Smooth muscle cell (in vitro differentiated cells): Measurements from ENCODE around the gene ZNF3. TPM values are rescaled to one million over a fixed set of nuclear protein-coding genes. Genes with fewer than 3 reads are reported as not detected.

Experiments
- DNase-seq: peaks from one replicate; lab custom pipeline; 2025; ENCODE audit not compliant: unreplicated experiment; lab: John Stamatoyannopoulos, UW
- H2AFZ ChIP-seq: fragments of 200-600 bp; sonication (generic); 2 replicates; pipeline ENCODE4 v1.6.0; 2016; ENCODE audit warnings: antibody characterized with exemption, low read depth, mild to moderate bottlenecking
- H3F3A ChIP-seq: fragments of 200-600 bp; sonication (generic); 2 replicates; pipeline ENCODE4 v1.6.0; 2017; ENCODE audit warnings: antibody characterized with exemption, low read depth
- H3K27ac ChIP-seq: fragments of 200-600 bp; sonication (generic); 2 replicates; pipeline ENCODE4 v1.5.1; 2016; ENCODE audit warnings: low read depth, mild to moderate bottlenecking
- H3K27me3 ChIP-seq: fragments of 200-600 bp; sonication (generic); 2 replicates; pipeline ENCODE4 v1.6.1; 2016; ENCODE audit warnings: low read depth, mild to moderate bottlenecking
- H3K36me3 ChIP-seq: fragments of 200-600 bp; sonication (generic); 2 replicates; pipeline ENCODE4 v1.5.1; 2016; ENCODE audit warnings: low read depth
- H3K4me1 ChIP-seq: fragments of 200-600 bp; sonication (generic); 2 replicates; pipeline ENCODE4 v1.5.1; 2016; ENCODE audit warnings: low read depth
- H3K4me2 ChIP-seq: fragments of 200-600 bp; sonication (generic); 2 replicates; pipeline ENCODE4 v1.6.0; 2016; ENCODE audit warnings: mild to moderate bottlenecking
- H3K4me3 ChIP-seq: fragments of 200-600 bp; sonication (generic); 2 replicates; pipeline ENCODE4 v1.5.1; 2016; ENCODE audit warnings: mild to moderate bottlenecking
- H3K79me2 ChIP-seq: fragments of 200-600 bp; sonication (generic); 2 replicates; pipeline ENCODE4 v1.6.0; 2016; ENCODE audit warnings: low read depth, mild to moderate bottlenecking
- H3K9ac ChIP-seq: fragments of 200-600 bp; sonication (generic); 2 replicates; pipeline ENCODE4 v1.6.0; 2016; ENCODE audit warnings: low read depth
- H3K9me3 ChIP-seq: fragments of 200-600 bp; sonication (generic); replicated peaks from 2 replicates; pipeline ENCODE4 v1.5.1; 2016; ENCODE audit warnings: low read depth
- H4K20me1 ChIP-seq: fragments of 200-600 bp; sonication (generic); 2 replicates; pipeline ENCODE4 v1.6.0; 2016; ENCODE audit warnings: low read depth
- CTCF ChIP-seq: fragments of 200-600 bp; sonication (generic); IDR thresholded peaks from 2 replicates; pipeline ENCODE4 v1.5.1; 2017; ENCODE audit warnings: borderline replicate concordance, mild to moderate bottlenecking, antibody characterized with exemption; ENCODE audit not compliant: insufficient read depth, poor library complexity, severe bottlenecking
- WGBS: methylation state at CpG from one replicate; pipeline ENCODE4 v1.1.7; 2016; ENCODE audit warnings: low lambda C conversion rate; 5-methylcytosine and 5-hydroxymethylcytosine counted together
- polyA plus RNA-seq: library from polyadenylated mRNA; unstranded; fragments of >200 nt; fragmentation: Nextera tagmentation; extraction: Ambion mirVana; gene quantifications from 2 replicates; pipeline ENCODE4 v1.2.1, GENCODE V29; 2016
- total RNA-seq: library from RNA; depleted of rRNA; stranded (reverse); fragments of >200 nt; gene quantifications from 2 replicates; pipeline ENCODE4 v1.2.3, GENCODE V29; 2014

ZNF3 gene
- total and polyA plus RNA-seq, 2 experiments from 2014 or later = 21.6 to 22.0 TPM

GRCh38 chr7:100099452-100099851 is 17.9 kb upstream of the ZNF3 start:
- DNase-seq = no peak
- no peaks in the 10 kb centered on the region for H3K27me3 ChIP-seq
- peaks cover 25% of the 10 kb centered on the region for H3K79me2 ChIP-seq
- 92% methylated on average over 12 of the region's 12 CpGs for WGBS
- no peak overlapping the region for H3K27ac ChIP-seq
- TF ChIP-seq CTCF = no peak
- H4K20me1 ChIP-seq = peaks cover 14% of the 10 kb centered on the region
- H3F3A ChIP-seq = peaks cover 11% of the 10 kb centered on the region
- no peak overlapping the region for H2AFZ ChIP-seq
- peaks cover 15% of the 10 kb centered on the region for H3K4me1 ChIP-seq
- H3K9me3 ChIP-seq = no peaks in the 10 kb centered on the region
- H3K9ac ChIP-seq = peak overlapping the region; percentile 97
- peak overlapping the region; percentile 100 for H3K4me2 ChIP-seq
- peak overlapping the region; percentile 93 for H3K4me3 ChIP-seq
- peaks cover 19% of the 10 kb centered on the region for H3K36me3 ChIP-seq

GRCh38 chr7:100098913-100099312 is 17.4 kb upstream of the ZNF3 start:
- TF ChIP-seq CTCF = no peak
- peaks cover 15% of the 10 kb centered on the region for H3K4me1 ChIP-seq
- H3K4me3 ChIP-seq = no peak overlapping the region
- H3K79me2 ChIP-seq = peaks cover 25% of the 10 kb centered on the region
- H3K27ac ChIP-seq = peak overlapping the region; percentile 11
- no peak for DNase-seq
- H3K4me2 ChIP-seq = no peak overlapping the region
- H3K9me3 ChIP-seq = no peaks in the 10 kb centered on the region
- peaks cover 11% of the 10 kb centered on the region for H3F3A ChIP-seq
- peaks cover 19% of the 10 kb centered on the region for H3K36me3 ChIP-seq
- H3K27me3 ChIP-seq = no peaks in the 10 kb centered on the region
- H4K20me1 ChIP-seq = peaks cover 14% of the 10 kb centered on the region
- no peak overlapping the region for H2AFZ ChIP-seq
- 94% methylated on average over 10 of the region's 10 CpGs for WGBS
- H3K9ac ChIP-seq = no peak overlapping the region

GRCh38 chr7:100095704-100096103 is 14.2 kb upstream of the ZNF3 start:
- no peak for DNase-seq
- TF ChIP-seq CTCF = no peak
- H3K79me2 ChIP-seq = peaks cover 25% of the 10 kb centered on the region
- H2AFZ ChIP-seq = no peak overlapping the region
- no peak overlapping the region for H3K4me2 ChIP-seq
- H3K4me3 ChIP-seq = no peak overlapping the region
- H4K20me1 ChIP-seq = peaks cover 9% of the 10 kb centered on the region
- 95% methylated on average over 13 of the region's 17 CpGs for WGBS
- peaks cover 26% of the 10 kb centered on the region for H3F3A ChIP-seq
- peaks cover 15% of the 10 kb centered on the region for H3K4me1 ChIP-seq
- no peak overlapping the region for H3K9ac ChIP-seq
- H3K9me3 ChIP-seq = no peaks in the 10 kb centered on the region
- no peak overlapping the region for H3K27ac ChIP-seq
- H3K27me3 ChIP-seq = no peaks in the 10 kb centered on the region
- peaks cover 19% of the 10 kb centered on the region for H3K36me3 ChIP-seq

- Histone ChIP-seq H3K9me3 (no peaks in the 10 kb centered on the region), H2AFZ (no peak overlapping the region), H3K79me2 (peaks cover 25% of the 10 kb centered on the region), H3K4me3 (no peak overlapping the region), H3K4me2 (no peak overlapping the region), H3K27ac (no peak overlapping the region), H3K36me3 (peaks cover 19% of the 10 kb centered on the region), H3K4me1 (peaks cover 15% of the 10 kb centered on the region), H3K9ac (no peak overlapping the region), H4K20me1 (peaks cover 9% of the 10 kb centered on the region), H3F3A (peaks cover 30% of the 10 kb centered on the region), H3K27me3 (no peaks in the 10 kb centered on the region)
- no peak for DNase-seq
- WGBS = 92% methylated on average over 9 of the region's 9 CpGs
- no peak for TF ChIP-seq CTCF
These were observed 13.8 kb upstream of the ZNF3 start for GRCh38 chr7:100095289-100095688.
